ACC112 (cell line): ENCODE results near the gene RWDD4.

Experiments
- H2AFZ ChIP-seq: fragments of 200-600 bp; sonication (generic); one replicate; pipeline ENCODE4 v1.6.0; 2017; ENCODE audit warnings: antibody characterized with exemption, low read length; ENCODE audit not compliant: unreplicated experiment
- H3K27ac ChIP-seq: fragments of 200-600 bp; sonication (generic); 2 replicates; pipeline ENCODE4 v1.5.1; 2014; ENCODE audit warnings: low read depth, mild to moderate bottlenecking, antibody characterized with exemption, low read length, moderate library complexity
- H3K27me3 ChIP-seq: fragments of 200-600 bp; sonication (generic); 2 replicates; pipeline ENCODE4 v1.6.1; 2014; ENCODE audit warnings: mild to moderate bottlenecking, antibody characterized with exemption, low read length, moderate library complexity, mixed read lengths; ENCODE audit not compliant: insufficient read depth
- H3K36me3 ChIP-seq: fragments of 200-600 bp; sonication (generic); 2 replicates; pipeline ENCODE4 v1.6.1; 2016; ENCODE audit warnings: mild to moderate bottlenecking, antibody characterized with exemption, low read length, moderate library complexity, mixed read lengths; ENCODE audit not compliant: insufficient read depth
- H3K4me1 ChIP-seq: fragments of 200-600 bp; sonication (generic); one replicate; pipeline ENCODE4 v1.6.1; 2016; ENCODE audit warnings: low read length, mixed read lengths; ENCODE audit not compliant: insufficient read depth, unreplicated experiment, control insufficient read depth
- H3K4me3 ChIP-seq: fragments of 200-600 bp; sonication (generic); 2 replicates; pipeline ENCODE4 v1.5.1; 2014; ENCODE audit warnings: mild to moderate bottlenecking, low read depth, low read length
- H3K79me2 ChIP-seq: fragments of 200-600 bp; sonication (generic); one replicate; pipeline ENCODE4 v1.6.0; 2016; ENCODE audit warnings: low read length; ENCODE audit not compliant: control insufficient read depth, unreplicated experiment, insufficient read depth

Gene RWDD4

DNA sequence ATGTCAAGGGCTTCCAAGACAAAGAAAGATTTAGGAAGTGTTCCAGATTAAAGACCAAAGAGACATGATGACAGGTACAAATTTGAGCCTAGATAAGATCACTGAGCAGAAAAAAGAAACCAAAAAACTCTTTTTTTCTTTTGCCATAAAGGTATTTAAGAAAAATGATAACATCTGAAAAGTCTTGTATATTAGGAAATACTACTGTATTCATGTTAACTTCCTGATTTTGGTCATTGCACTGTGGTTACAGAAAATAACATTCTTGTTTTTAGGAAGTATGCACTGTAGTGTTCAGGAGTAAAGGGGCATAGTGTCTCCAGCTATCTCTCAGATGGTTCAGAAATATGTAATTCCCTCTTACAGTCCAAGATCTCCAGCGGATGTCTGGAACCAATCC lies 37.1 kb downstream of the RWDD4 start:
- H3K27me3 ChIP-seq = no peaks in the 10 kb centered on the region
- H3K4me3 ChIP-seq = no peak overlapping the region
- H3K79me2 ChIP-seq = no peaks in the 10 kb centered on the region
- no peak overlapping the region for H3K27ac ChIP-seq
- no peak overlapping the region for H2AFZ ChIP-seq
- H3K4me1 ChIP-seq = no peaks in the 10 kb centered on the region
- no peaks in the 10 kb centered on the region for H3K36me3 ChIP-seq

- H3K27me3 ChIP-seq = no peaks in the 10 kb centered on the region
- no peaks in the 10 kb centered on the region for H3K36me3 ChIP-seq
- H3K79me2 ChIP-seq = no peaks in the 10 kb centered on the region
- no peak overlapping the region for H3K4me3 ChIP-seq
- no peak overlapping the region for H3K27ac ChIP-seq
- no peaks in the 10 kb centered on the region for H3K4me1 ChIP-seq
- no peak overlapping the region for H2AFZ ChIP-seq
Observed at GRCh38 chr4:183620421-183620820, 38.6 kb downstream of the RWDD4 start.

GRCh38 chr4:183618681-183619080 lies 40.3 kb downstream of the RWDD4 start:
- H3K4me1 ChIP-seq = no peaks in the 10 kb centered on the region
- no peak overlapping the region for H3K4me3 ChIP-seq
- H3K27me3 ChIP-seq = 0 out of 2 replicates have a peak, but pooled peaks cover 1% of the 10 kb centered on the region
- no peak overlapping the region for H2AFZ ChIP-seq
- H3K27ac ChIP-seq = no peak overlapping the region
- no peaks in the 10 kb centered on the region for H3K36me3 ChIP-seq
- no peaks in the 10 kb centered on the region for H3K79me2 ChIP-seq

- Histone ChIP-seq H3K27ac (no peak overlapping the region), H3K27me3 (0 out of 2 replicates have a peak, but pooled peaks cover 2% of the 10 kb centered on the region), H3K4me1 (no peaks in the 10 kb centered on the region), H3K36me3 (no peaks in the 10 kb centered on the region), H2AFZ (no peak overlapping the region), H3K4me3 (no peak overlapping the region), H3K79me2 (no peaks in the 10 kb centered on the region)
Observed at GRCh38 chr4:183617075-183617474, 41.9 kb downstream of the RWDD4 start.

DNA sequence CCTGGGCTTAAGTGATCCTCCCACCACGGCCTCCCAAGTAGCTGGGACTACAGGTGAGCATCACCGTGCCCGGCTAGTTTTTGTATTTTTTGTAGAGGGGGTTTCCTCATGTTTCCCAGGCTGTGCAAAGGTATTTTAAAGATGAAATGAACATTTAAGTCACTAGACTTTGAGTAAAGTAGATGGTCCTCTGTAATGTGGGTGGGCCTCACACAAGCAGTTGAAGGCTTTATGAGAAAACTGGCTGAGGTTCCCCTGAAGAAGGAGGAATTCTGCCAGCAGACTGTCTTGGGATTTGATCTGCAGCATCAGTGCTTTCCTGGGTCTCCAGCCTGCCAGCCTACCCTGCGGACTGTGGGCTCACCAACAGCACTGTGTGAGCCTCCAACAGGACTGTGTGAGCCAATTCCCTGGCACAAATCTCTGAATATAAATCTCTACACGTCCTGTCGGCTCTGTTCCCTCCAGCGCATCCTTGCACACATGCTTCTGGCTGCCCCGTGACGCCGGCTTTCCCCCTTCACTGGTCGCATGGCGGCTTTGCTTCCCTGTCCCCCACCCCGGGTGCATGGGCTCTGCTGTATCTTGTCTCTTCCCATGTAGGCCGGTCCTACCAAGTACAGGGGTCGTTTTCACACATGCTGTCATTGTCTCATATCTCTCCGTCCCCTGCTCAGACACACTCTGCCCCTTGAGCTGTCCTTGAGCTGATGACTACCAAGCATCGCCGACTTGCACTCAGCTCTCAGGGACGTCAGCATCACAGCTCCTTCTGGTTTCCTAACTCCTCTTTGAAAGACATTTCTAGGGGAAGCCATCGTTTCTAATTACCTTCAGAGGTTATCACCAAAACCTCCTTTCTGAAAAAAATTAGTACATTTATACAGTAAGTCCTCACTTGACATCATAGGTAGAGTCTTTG lies 46.4 kb downstream of the RWDD4 start:
- Histone ChIP-seq H3K4me3 (no peak overlapping the region), H3K27ac (no peak overlapping the region), H2AFZ (no peak overlapping the region), H3K27me3 (0 out of 2 replicates have a peak, but pooled peaks cover 2% of the 10 kb centered on the region), H3K79me2 (no peaks in the 10 kb centered on the region), H3K36me3 (no peaks in the 10 kb centered on the region), H3K4me1 (peaks cover 12% of the 10 kb centered on the region)

GRCh38 chr4:183611210-183611830 lies 47.7 kb downstream of the RWDD4 start:
- Histone ChIP-seq H2AFZ (no peak overlapping the region), H3K4me1 (peaks cover 12% of the 10 kb centered on the region), H3K27me3 (0 out of 2 replicates have a peak, but pooled peaks cover 2% of the 10 kb centered on the region), H3K4me3 (no peak overlapping the region), H3K36me3 (no peaks in the 10 kb centered on the region), H3K27ac (no peak overlapping the region), H3K79me2 (no peaks in the 10 kb centered on the region)

DNA sequence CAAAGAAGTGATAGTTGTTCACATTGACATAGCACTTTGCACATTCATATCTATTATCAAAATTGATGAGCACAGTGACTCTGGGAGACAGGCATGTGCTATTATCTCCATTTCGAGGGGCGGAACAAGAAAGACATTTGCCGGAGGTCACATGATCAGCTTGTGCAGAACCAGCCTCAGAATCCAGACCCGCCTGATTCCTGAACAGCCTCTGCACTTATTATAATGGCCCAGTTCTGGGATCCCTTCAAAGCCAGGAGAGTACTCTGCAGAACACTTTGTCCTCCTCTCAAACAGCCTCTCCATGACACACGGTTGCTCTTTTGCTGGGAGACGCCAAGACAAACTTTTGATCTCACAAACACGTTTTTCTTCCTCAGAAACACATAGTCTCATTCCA lies 48.4 kb downstream of the RWDD4 start:
- Histone ChIP-seq H2AFZ (peak overlapping the region; percentile 24), H3K4me3 (no peak overlapping the region), H3K27ac (peak overlapping the region; percentile 56), H3K4me1 (peaks cover 12% of the 10 kb centered on the region), H3K36me3 (no peaks in the 10 kb centered on the region), H3K27me3 (0 out of 2 replicates have a peak, but pooled peaks cover 2% of the 10 kb centered on the region), H3K79me2 (no peaks in the 10 kb centered on the region)

GRCh38 chr4:183610033-183610432 lies 49.0 kb downstream of the RWDD4 start:
- Histone ChIP-seq H3K27me3 (0 out of 2 replicates have a peak, but pooled peaks cover 2% of the 10 kb centered on the region), H3K27ac (peak overlapping the region; percentile 56), H3K4me1 (peaks cover 12% of the 10 kb centered on the region), H2AFZ (peak overlapping the region; percentile 90), H3K4me3 (no peak overlapping the region), H3K79me2 (no peaks in the 10 kb centered on the region), H3K36me3 (no peaks in the 10 kb centered on the region)

GRCh38 chr4:183609151-183609550 lies 49.8 kb downstream of the RWDD4 start:
- Histone ChIP-seq H3K27me3 (0 out of 2 replicates have a peak, but pooled peaks cover 2% of the 10 kb centered on the region), H3K27ac (no peak overlapping the region), H2AFZ (no peak overlapping the region), H3K79me2 (no peaks in the 10 kb centered on the region), H3K36me3 (no peaks in the 10 kb centered on the region), H3K4me1 (peaks cover 12% of the 10 kb centered on the region), H3K4me3 (no peak overlapping the region)

GRCh38 chr4:183607894-183608293 lies 51.1 kb downstream of the RWDD4 start:
- Histone ChIP-seq H3K36me3 (no peaks in the 10 kb centered on the region), H3K4me3 (no peak overlapping the region), H3K27me3 (no peaks in the 10 kb centered on the region), H3K4me1 (peaks cover 12% of the 10 kb centered on the region), H2AFZ (no peak overlapping the region), H3K79me2 (no peaks in the 10 kb centered on the region), H3K27ac (no peak overlapping the region)
